B cell (primary cell): Measurements from ENCODE around the gene VASN.

Experiments
- EZH2 ChIP-seq: IDR thresholded peaks from 2 replicates; pipeline ENCODE4 v1.6.1; 2012; ENCODE audit warnings: borderline replicate concordance, low read depth, mild to moderate bottlenecking, moderate library complexity, low read length; ENCODE audit not compliant: insufficient read depth, poor library complexity, severe bottlenecking
- TF ChIP-seq, protein P1 (sequence below): fragments of 200-600 bp; IDR thresholded peaks from one replicate; pipeline ENCODE4 v1.8.0; 2022; ENCODE audit warnings: antibody characterized with exemption, mild to moderate bottlenecking

DNA sequence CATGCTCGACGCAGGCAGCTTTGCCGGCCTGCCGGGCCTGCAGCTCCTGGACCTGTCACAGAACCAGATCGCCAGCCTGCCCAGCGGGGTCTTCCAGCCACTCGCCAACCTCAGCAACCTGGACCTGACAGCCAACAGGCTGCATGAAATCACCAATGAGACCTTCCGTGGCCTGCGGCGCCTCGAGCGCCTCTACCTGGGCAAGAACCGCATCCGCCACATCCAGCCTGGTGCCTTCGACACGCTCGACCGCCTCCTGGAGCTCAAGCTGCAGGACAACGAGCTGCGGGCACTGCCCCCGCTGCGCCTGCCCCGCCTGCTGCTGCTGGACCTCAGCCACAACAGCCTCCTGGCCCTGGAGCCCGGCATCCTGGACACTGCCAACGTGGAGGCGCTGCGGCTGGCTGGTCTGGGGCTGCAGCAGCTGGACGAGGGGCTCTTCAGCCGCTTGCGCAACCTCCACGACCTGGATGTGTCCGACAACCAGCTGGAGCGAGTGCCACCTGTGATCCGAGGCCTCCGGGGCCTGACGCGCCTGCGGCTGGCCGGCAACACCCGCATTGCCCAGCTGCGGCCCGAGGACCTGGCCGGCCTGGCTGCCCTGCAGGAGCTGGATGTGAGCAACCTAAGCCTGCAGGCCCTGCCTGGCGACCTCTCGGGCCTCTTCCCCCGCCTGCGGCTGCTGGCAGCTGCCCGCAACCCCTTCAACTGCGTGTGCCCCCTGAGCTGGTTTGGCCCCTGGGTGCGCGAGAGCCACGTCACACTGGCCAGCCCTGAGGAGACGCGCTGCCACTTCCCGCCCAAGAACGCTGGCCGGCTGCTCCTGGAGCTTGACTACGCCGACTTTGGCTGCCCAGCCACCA, 9.7 kb downstream of the VASN start:
- TF ChIP-seq, protein P1, sequence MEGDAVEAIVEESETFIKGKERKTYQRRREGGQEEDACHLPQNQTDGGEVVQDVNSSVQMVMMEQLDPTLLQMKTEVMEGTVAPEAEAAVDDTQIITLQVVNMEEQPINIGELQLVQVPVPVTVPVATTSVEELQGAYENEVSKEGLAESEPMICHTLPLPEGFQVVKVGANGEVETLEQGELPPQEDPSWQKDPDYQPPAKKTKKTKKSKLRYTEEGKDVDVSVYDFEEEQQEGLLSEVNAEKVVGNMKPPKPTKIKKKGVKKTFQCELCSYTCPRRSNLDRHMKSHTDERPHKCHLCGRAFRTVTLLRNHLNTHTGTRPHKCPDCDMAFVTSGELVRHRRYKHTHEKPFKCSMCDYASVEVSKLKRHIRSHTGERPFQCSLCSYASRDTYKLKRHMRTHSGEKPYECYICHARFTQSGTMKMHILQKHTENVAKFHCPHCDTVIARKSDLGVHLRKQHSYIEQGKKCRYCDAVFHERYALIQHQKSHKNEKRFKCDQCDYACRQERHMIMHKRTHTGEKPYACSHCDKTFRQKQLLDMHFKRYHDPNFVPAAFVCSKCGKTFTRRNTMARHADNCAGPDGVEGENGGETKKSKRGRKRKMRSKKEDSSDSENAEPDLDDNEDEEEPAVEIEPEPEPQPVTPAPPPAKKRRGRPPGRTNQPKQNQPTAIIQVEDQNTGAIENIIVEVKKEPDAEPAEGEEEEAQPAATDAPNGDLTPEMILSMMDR: no peak
- no peak for TF ChIP-seq EZH2
